GM19455 (cell line): ENCODE measurements around the gene PTGDS.

Experiments
- ATAC-seq: cut with Tn5 transposase; IDR thresholded peaks from one replicate; pipeline ENCODE4 v1.9.1; 2021; ENCODE audit not compliant: unreplicated experiment

The PTGDS gene

GRCh38 chr9:136977223-136977622, at the start of gene PTGDS:
TSS of gene PTGDS (plus strand) at chr9:136977504. CDS start at chr9:136977579, 75 bp downstream.
- ATAC-seq = no peak

- no peak for ATAC-seq
Observed at GRCh38 chr9:136928591-136928990, 48.7 kb upstream of the PTGDS start.

DNA sequence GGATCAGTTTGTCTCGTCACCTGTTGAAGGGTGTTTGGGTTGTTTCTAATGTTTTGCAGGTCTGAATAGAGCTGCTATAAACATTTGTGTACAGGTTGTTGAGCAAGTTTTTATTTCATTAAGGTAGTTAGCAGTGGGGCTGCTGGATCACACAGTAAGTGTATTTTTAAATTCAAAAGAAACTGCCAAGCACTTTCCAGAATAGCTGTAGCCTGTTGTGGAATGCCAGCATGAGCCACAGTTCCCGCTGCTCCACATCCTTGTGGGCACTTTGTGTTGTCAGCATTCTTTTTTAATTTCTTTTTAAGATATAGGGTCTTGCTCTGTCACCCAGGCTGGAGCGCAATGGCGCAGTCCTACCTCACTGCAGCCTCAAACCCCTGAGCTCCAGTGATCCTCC, 47.3 kb upstream of the PTGDS start:
- no peak for ATAC-seq

DNA sequence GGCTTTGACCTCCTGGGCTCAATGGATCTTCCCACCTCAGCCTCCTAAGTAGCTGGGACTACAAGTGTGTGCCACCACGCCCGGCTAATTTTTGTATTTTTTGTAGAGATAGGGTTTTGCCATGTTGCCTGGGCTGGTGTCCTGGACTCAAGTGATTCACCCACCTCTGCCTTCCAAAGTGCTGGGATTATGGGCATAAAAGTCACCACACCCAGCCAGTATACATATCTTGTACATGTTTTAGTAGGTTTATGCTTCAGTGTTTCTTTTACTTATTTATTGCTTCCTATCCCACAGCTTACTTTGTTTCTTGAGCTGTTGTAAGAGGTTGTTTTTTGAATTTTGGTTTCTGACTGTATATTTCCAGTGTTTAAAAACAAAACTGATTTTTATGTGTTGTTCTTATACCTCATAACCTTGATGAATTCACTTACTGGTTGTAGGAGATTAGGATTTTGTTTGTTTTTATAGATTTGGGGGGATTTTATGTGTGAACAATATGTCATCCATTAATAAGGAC, 45.6 kb upstream of the PTGDS start:
- no peak for ATAC-seq

DNA sequence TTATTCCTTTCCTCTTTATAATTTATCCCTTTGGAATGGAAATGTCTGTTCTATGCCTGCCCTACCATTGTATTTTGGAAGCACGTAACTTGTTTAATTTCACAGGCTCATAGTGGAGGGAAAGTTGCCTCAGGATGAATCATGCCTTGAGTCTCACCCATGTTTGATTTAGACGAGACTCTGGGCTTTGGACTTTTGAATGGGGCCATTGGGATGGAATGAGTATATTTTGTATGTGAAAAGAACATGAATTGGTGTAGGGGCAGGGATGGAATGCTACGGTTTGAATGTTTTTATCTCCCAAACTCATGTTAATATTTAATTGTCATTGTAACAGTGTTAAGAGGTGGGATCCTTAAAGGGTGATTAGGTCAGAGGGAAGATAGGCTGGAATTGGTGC, 43.0 kb upstream of the PTGDS start:
- no peak for ATAC-seq

DNA sequence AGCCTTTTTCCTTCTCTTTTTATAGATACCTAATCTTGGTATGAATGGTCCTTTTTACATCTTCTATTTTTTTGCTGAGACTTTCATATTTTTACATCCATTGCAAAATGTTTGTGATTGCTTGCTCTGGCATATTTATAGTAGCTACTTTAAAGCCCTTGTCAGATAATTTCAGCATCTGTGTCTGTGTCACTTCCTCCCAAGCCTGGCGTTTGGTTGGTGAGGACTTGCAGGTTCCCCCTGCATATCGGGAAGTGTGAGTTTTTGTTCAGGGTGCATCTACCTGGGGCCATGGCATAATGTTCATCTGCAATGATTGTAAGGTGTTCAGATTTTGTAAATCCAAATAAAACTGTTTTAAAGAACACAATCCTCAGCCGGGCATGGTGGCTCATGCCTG, 41.7 kb upstream of the PTGDS start:
- no peak for ATAC-seq

GRCh38 chr9:136936645-136937170, 40.6 kb upstream of the PTGDS start:
- no peak for ATAC-seq

DNA sequence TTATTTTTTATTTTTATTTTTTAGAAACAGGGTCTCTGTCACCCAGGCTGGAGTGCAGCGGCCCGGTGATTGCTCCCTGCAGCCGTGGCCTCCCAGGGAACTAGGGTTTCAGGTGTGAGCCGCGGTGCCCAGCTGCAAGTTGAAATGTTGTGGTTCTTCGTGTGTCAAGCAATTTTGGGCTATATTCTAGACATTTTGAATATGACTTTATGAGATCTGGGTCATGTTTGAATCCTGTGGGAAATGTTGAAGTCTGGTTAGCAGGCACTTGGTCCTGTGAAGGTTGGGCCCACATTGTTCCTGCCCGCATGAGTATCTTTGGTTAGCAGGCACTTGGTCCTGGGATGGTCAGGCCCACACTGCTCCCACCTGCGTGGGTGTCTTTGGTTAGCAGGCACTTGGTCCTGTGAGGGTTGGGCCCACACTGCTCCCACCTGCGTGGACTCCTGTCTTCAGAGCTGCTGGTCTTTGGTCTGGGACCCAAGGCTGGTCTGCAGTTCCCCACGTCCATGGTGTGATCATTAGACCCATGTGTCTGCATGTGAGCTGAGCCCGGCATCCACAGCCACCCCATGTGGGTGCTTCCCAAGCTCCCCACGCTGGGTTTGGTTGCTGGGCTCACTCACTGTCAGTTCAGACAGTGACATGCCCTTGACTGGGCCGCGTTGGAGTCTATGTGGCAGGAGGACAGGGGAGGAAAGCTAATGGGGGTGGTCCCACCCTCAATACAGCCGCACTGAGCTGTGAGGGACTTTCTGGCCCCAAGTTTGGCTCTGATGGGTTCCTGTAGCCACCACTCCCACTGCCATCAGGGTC, 39.9 kb upstream of the PTGDS start:
- ATAC-seq = no peak

DNA sequence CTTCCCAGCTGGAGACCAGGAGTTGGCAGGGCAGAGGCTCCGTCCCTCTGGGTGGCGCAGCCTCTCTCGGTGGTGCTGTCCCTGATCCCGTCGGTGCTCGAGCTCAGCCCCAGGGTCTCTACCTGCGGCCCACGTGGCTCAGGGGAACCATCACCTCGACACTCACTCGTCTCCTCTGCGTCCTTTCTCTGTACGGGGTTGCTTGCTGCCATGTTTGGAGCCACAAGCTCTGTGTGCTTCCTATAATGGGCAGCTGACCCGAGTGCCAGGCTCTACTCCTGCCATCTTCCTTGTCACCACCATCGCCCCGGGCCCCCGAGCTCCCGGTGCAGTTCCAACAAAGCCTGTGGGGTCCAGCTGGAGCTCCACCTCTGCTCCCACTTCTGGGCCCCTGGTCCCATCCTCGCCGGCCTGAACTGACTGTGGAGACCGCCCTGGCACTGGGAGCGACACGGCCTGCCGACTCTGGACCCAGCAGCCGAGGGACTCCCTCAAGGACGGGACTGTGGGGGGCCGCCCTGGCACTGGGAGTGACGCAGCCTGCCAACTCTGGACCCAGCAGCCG, 37.8 kb upstream of the PTGDS start:
- no peak for ATAC-seq

- ATAC-seq = no peak
Observed at GRCh38 chr9:136939996-136940525, 37.2 kb upstream of the PTGDS start.

DNA sequence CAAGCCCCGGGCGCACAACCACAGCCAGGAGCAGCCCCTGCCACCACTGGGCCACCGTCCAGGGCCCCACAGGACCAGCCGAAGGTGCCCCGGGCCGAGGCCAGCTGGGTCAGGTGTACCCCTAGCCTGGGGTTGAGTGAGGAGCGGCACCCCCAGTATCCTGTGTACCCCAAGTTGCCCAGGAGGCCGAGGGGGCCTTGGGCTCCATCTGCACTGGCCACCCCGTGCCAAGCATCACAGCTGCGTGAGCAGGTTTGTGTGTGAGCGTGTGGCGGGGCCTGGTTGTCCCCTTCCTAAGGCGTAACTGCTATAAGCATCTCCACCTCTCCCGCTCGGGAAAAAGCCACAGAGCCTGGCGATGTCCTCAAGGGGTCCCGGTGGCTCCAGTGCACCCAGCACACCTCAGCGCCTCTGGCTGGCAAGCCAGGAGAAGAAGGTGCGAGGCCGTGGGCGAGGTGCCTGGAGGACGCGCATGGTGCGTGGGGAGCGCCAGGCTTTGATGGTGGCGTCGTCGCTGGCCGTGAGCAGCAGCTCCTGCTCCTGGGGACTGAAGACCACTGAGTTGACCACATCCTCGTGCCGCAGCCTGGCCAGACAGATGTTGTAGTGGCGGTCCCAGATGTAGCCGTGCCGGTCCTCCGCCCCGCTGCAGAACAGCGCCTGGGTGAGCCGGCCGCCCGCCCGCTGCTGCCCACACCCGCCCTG, 36.6 kb upstream of the PTGDS start:
- ATAC-seq = no peak

- no peak for ATAC-seq
Observed at GRCh38 chr9:136941231-136942111, 35.8 kb upstream of the PTGDS start.

- ATAC-seq = no peak
Observed at GRCh38 chr9:136942112-136942880, 35.0 kb upstream of the PTGDS start.

GRCh38 chr9:136942881-136943230, 34.4 kb upstream of the PTGDS start:
- no peak for ATAC-seq

DNA sequence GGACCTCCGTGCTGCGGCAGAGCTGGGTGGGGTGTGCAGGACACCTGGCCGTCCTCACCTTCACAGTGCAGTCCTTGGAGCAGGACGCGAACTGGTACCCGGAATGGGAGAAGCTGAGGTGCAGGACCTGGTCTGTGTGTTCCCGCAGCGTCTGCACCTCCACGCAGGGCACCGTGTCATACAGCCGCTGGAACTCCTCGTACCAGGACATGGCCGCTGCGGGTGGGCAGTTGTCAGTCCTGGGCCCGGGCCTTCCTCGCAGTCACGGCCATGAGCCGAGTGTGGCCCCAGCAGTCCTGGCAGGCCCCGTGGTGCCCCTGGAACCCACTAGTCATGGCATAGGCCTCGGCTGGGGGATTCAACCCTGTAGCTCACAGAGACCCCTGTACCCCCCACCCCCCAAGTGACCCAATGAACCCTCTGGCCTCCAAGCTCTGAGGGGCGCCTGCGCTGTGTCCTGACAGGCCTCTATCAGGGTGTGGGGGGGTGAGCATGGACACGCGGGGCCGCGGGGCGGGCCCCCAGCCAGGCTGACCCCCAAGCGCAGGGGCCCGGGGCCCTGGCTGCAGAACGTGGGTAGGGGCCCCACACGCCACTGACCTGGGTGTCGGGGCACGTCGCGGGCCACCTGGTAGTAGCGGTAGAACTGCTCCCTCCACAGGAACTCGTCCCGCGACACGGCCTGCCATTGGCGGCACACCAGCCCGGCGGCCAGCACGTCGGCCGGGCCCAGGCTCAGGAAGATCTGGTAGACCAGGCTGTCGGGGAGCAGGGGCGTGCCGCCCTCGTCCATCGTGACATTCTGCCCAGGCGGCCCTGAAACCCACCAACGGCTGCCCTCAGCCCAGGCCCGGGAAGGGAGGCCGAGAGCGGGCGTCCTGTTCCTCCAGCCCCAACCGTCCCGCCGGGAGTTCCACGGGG, 33.8 kb upstream of the PTGDS start:
- peak; percentile 28 for ATAC-seq

GRCh38 chr9:136944212-136944518, 33.1 kb upstream of the PTGDS start:
- peak; percentile 41 for ATAC-seq

GRCh38 chr9:136944519-136945332, 32.6 kb upstream of the PTGDS start, which contains the start of the genes C8G and FBXW5:
TSS of gene C8G (plus strand) at chr9:136945243. CDS start at chr9:136945321, 78 bp downstream.
TSS of gene FBXW5 (minus strand) at chr9:136944738. CDS start at chr9:136944083, 655 bp downstream.
- ATAC-seq = peak; percentile 73
